Omental fat pad (tissue), 4 donors: ENCODE measurements around the gene AIP. TPM values are rescaled to one million over a fixed set of nuclear protein-coding genes. Genes with fewer than 3 reads are reported as not detected.
"Not testable (repeated sequence)": the region's sequence is repeated elsewhere in the genome, so short reads cannot be mapped to it uniquely, and the experiment has no call there.

Source experiments
- ATAC-seq: fragments of 150-250 bp; one replicate; pipeline ENCODE4 v1.9.1; 2016; ENCODE audit warnings: mild to moderate bottlenecking, moderate library complexity; ENCODE audit not compliant: low FRiP score
- DNase-seq: peaks from one replicate; pipeline ENCODE4 v3.0.0-alpha.2; 2019; ENCODE audit warnings: low spot score
- CTCF ChIP-seq, 3 donors: fragments of 450-650 bp; IDR thresholded peaks; one replicate each; pipeline ENCODE4 v1.5.1; 2016 to 2017; ENCODE audit warnings: antibody characterized with exemption in 3 of 3, mild to moderate bottlenecking in 3 of 3, moderate library complexity in 2 of 3
- total RNA-seq, 4 donors: library from RNA; depleted of rRNA; stranded (reverse); fragments of >200 nt; gene quantifications; one replicate each; pipeline ENCODE4 v1.1.0, GENCODE V29; 2016

AIP gene
- total RNA-seq, 4 donors from 2014 or later, result 51.2 to 67.5 (median 62.1) TPM

GRCh38 chr11:67469508-67469811 lies 13.4 kb upstream of the AIP start:
- TF ChIP-seq CTCF (IDR thresholded peaks at IDR 0.05), result no peak
- no peak for DNase-seq

GRCh38 chr11:67470337-67471002 lies 12.4 kb upstream of the AIP start:
- ATAC-seq, result no peak
- no peak for TF ChIP-seq CTCF (IDR thresholded peaks at IDR 0.05)
- DNase-seq, result no peak

More at GRCh38 chr11:67469508-67469811, 13.4 kb upstream of the AIP start:
- no peak for ATAC-seq

GRCh38 chr11:67472882-67473281 lies 9.9 kb upstream of the AIP start:
- ATAC-seq (no peak), DNase-seq (no peak)
- no peak for TF ChIP-seq CTCF (IDR thresholded peaks at IDR 0.05)

GRCh38 chr11:67476692-67477091 lies 6.1 kb upstream of the AIP start:
- not testable (repeated sequence) for DNase-seq, ATAC-seq

GRCh38 chr11:67477344-67478050 lies 5.3 kb upstream of the AIP start:
- not testable (repeated sequence) for DNase-seq, ATAC-seq

- no peak for DNase-seq
- ATAC-seq, result no peak
Measured at GRCh38 chr11:67482275-67482826, 475 bp upstream of the AIP start.

GRCh38 chr11:67483831-67484665 lies 1.2 kb downstream of the AIP start:
- ATAC-seq (no peak), DNase-seq (no peak)
- TF ChIP-seq CTCF (IDR thresholded peaks at IDR 0.05), result no peak

More at GRCh38 chr11:67482275-67482826, 475 bp upstream of the AIP start:
- TF ChIP-seq CTCF (IDR thresholded peaks at IDR 0.05), result no peak
